Activated naive CD4-positive, alpha-beta T cell (primary cell): ENCODE results near the gene LRTM2.
"Not testable (repeated sequence)": the region's sequence is repeated elsewhere in the genome, so short reads cannot be mapped to it uniquely, and the experiment has no call there.

Source experiments
- DNase-seq, 4 experiments: peaks; one replicate each; lab custom pipeline; 2025; lab: John Stamatoyannopoulos, UW

Gene LRTM2

GRCh38 chr12:1811281-1811947, 9.0 kb upstream of the LRTM2 start:
- no peak for DNase-seq

- no peak for DNase-seq
These were observed 8.4 kb upstream of the LRTM2 start for GRCh38 chr12:1811948-1812291.

- no peak for DNase-seq
These were observed 7.6 kb upstream of the LRTM2 start for GRCh38 chr12:1812650-1813302.

- DNase-seq: no peak
These were observed 6.1 kb upstream of the LRTM2 start for GRCh38 chr12:1814266-1814665.

- DNase-seq: no peak
These were observed 5.3 kb upstream of the LRTM2 start for GRCh38 chr12:1815108-1815507.

GRCh38 chr12:1815814-1816729, 4.3 kb upstream of the LRTM2 start:
- DNase-seq: no peak

- DNase-seq: no peak
These were observed 3.5 kb upstream of the LRTM2 start for GRCh38 chr12:1816730-1817348.

GRCh38 chr12:1817928-1818327, 2.4 kb upstream of the LRTM2 start:
- not testable (repeated sequence) for DNase-seq

- no peak for DNase-seq
These were observed 1.3 kb upstream of the LRTM2 start for GRCh38 chr12:1819050-1819449.

GRCh38 chr12:1819571-1819970, 794 bp upstream of the LRTM2 start:
- DNase-seq: no peak

GRCh38 chr12:1820896-1821291, 529 bp downstream of the LRTM2 start:
- DNase-seq: no peak

- DNase-seq: no peak
These were observed 1.4 kb downstream of the LRTM2 start for GRCh38 chr12:1821805-1822204.

- no peak for DNase-seq
These were observed 2.3 kb downstream of the LRTM2 start for GRCh38 chr12:1822699-1823098.

- no peak for DNase-seq
These were observed 2.9 kb downstream of the LRTM2 start for GRCh38 chr12:1823237-1823636.

- DNase-seq: no peak
These were observed 5.2 kb downstream of the LRTM2 start for GRCh38 chr12:1825382-1826102.

GRCh38 chr12:1826401-1826800, 6.0 kb downstream of the LRTM2 start:
- DNase-seq: no peak

GRCh38 chr12:1826867-1827705, 6.7 kb downstream of the LRTM2 start:
- DNase-seq: no peak

GRCh38 chr12:1827826-1828805, 7.8 kb downstream of the LRTM2 start:
- DNase-seq: no peak

- no peak for DNase-seq
These were observed 8.5 kb downstream of the LRTM2 start for GRCh38 chr12:1828856-1829255.
